ENCODE data around the gene TAP2.

DNA sequence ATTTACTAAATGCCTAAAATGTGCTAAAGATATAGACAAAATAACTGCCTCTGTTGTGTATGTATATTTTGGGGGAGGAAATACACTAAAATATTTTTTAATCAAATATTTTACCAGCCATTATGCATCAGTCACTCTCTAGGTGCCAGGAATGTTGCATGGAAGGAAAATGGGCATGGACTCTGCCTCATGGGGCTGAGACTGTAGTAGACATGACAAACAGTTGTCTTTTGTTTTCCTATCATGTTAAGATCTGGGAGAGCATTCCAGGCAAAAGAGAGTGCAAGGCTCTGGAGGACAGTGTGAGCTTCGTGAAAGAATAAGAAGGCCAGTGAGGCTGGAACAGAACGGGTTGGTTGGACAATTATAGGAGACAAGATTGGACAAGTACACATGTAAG is 48.2 kb downstream of the TAP2 start:
- TF ChIP-seq CTCF (IDR thresholded peaks at IDR 0.05 in 8 of 11, conservative IDR thresholded peaks at IDR 0.05 in 3 of 11) (no peak), POLR2A (IDR thresholded peaks at IDR 0.05) (no peak)

Data from spleen (tissue), 7 donors.